ENCODE data around the gene TECPR1.

TECPR1 gene

DNA sequence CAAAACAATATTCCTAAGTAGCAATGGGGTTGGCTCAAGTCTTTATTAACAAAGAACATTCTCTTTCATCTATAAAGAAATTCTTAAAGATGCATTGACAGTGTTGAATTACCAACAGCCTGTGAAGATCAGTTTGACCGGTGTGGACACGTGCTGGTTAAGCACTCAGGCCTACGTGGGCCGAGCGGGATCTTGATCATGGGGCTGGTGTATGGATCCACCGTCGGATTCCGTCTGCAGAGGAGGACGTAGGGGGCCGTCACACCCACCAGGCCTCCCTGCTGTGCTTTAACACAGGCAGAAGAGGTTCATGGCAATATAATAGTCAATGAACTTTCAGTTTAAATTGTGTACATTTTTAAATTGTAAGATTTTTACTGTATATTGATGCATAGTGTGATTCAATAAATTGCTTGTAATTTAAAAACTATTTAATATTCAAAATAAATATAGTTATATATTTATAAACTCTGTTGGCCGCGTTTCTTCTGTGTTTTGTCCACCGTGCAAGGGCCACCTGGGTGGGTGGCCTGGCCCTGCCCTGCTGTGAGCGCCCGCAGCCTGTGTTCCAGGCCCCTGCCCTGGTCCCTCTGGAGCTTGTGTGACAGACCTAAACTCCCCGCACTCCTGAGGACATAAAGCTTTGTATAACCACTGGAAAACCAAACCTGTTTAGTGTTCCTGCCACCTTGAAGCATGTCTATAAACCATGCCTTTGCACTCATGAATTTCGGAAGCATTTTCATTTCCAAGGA is 42.7 kb downstream of the TECPR1 start:
- DNase-seq, result no peak

DNA sequence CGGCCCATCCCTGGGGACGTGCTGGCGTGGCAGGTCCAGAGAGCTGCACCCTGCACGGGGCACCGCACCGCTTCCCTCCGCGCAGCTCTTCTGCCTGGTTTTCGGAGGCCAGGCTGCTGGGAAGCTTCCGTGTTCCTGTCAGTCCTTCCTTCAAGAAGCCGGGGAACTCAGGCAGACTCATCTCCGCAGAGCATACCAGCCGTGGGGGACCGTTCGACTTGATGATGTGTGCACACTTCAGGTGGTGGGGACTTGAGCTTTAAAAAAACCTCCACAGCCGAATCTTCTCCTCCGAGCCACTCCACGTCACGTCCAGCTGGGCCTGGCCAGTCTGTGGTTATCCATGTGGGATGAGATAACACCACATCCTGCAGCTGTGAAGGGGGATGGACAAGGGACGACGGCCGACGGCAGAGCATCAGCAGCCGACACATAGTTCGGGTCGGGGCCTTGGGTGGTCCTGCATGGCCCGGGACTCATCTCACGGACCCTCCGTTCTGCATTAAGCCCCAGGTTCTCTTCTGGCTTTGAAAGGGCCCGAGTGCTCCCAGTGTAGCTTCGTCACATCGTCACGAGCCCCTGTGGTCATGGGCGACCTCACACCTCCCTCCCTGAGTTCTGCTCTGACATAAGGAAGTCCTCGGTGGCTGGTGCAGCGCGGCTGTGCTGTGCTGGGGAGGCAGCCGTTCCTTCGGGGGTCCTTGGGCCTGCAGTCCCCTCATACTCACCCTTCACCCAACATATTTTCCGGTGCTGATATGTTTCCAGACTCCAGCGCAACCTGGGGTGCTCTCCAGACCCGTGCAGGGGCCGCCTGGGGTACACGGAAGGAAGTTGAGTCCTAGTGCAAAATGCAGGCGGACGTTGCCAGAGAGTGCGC is 45.3 kb downstream of the TECPR1 start:
- no peak for DNase-seq

DNA sequence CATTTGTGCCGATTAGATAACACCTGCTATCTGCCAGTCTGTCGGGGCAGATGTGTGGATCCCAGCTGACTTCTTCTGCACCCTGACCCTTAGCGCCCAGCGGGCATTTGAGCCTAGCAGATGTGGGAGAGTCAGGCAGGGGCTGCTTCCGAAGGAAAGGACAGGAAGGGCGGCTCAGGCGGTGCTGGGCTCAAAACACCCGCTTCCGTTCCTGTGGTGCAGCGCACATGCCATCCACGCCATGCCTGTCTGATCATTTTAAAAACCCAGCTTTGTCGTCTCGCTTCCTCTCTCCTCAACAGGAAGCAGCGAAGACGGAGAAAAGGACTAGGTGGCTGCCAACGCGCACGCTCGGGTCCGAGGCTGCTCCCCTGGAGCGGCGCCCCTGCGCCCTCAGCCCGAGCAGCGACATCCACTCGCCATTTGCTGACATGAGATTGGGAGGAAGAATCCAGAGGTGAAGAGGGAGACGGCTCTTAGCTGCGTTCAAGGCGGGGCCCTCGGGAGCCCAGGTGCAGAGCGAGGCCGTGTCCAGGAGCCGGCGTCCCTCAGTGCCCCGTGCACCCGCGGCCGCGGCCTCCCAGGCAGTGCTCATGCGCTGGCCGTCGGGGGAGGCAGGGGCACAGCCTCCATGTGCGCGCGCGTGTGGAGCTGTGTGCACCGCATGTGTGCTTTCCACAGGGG is 46.7 kb downstream of the TECPR1 start:
- no peak for DNase-seq

DNA sequence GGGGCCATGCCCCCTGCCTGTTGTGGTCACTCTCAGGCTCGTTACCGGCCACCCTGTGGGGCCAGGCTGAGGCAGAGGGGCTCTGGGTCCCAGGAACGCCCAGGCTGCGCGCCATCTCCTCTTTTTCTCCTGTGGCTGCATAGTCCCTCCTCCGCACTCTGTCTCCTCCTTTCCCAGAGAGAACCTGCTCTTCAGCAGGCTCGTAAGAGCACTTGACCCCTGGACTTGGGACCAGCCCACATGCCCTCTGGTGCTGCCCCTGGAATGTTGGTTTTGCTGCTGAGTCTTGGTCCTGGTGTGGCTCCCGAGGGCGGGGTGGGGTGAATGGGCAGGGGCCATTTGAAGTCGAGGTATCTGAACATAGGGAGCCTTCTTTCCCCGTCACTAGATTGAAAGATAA is 47.4 kb downstream of the TECPR1 start:
- DNase-seq, result no peak

DNA sequence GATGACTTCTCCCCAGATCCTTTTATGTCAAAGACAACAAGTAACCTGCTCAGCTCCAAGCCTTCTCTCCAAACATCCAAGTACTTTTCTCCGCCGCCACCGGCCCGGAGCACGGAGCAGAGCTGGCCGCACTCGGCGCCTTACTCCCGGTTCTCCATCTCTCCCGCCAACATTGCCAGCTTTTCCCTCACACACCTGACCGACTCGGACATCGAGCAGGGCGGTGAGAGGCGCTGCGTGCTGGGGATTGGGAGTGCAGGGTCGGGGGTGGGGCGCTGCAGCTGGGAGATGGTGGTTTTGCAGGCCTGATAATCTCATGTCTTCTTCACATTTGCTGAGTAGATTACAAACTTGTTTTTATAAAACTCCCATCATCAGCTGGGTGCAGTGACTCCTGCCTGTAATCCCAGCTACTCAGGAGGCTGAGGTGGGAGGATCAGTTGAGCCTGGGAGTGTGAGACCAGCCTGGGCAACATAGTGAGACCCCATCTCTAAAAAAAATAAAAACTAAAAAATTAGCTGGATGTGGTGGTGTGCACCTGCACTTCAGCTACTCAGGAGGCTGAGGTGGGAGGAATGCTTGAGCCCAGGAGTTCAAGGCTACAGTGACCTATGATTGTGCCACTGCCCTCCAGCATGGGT is 47.9 kb downstream of the TECPR1 start:
- no peak for DNase-seq

DNA sequence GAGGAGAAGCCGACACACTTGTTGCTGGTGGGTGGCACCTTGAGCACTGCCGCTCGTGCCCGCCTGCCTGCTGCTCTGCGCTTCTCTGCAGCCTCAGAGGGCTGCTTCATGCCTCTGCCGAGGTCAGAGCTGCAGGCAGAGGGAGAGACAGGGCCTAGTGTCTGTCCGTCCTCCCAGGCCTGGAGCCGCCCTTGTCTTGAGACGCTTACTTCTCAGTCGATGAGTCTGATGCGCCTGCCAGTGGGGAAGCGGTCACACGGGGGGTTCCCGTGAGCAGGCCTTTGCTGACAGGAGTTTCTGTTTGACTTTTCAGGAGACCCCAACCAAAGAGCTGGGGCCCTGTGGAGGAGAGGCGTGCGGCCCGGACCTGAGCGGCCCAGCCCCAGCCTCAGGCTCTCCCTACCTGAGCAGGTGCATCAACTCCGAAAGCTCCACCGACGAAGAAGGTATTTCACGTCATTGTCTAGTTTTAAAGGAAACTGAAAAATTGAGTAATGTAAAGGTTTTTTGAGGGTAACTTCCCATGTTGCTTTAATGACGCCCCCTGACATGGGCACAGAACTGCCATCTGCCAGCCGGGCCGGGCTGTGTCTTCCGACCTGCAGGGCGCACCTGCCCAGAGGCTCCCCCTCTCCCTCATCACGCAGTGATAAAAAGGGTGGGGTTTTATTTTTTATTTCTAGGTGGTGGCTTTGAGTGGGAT is 48.6 kb downstream of the TECPR1 start:
- no peak for DNase-seq

DNA sequence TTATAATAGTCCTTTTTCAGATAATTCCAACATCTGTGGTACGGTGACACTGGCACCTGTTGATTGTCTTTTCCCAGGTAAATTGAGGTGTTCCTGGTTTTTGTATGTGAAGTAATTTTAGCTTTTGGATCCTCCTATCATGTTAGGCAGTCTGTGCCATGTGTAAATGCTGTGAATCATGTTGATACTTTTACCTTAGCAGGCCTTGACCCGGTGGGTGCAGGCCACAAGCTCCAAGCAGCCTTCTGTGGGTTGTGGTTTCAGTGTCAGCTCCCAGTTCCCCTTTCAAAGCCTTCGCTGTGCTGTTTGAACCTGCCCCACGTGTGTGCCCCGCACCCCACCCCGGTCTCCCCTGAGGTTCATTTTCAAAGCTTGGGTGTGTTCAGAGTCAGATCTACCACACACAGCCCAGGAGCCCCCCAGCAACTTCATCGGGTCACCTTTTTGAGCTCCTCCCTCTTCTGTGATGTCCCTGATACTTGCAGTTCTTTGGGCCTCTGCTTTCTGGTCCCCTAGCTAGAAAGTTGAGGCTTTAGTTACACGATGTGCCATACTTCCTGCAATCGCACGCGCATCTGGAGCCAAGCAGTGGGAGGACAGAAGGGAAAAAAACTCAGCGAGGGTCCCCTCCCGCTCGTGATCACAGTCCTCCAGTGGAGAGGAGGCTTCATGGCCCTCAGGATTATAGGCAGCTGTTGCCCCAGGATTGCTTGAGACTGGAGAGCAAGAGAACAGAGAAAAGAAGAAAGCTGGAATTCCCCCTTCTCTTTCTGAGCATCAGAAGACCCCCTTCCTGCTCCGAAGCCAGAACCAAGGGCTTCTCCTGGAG is 49.5 kb downstream of the TECPR1 start:
- DNase-seq, result peak; percentile 79

DNA sequence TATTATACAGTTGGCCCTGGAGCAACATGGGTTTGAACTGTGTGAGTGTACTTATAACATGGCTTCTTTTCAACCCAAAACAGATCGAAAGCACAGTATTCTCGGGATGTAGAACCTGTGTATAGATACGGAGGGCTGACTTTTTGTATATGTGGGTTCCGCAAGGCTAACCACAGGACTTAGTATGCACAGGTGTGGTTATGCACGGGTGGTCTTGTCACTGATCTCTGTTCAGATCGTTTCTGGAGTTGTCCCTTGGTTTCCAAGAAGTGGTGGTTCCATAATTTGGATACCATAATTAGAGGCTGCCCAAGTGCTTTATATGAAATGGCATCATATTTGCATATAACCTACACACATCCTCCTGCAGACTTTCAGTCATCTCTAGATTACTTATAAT is 51.7 kb downstream of the TECPR1 start:
- DNase-seq, result peak; percentile 17

DNA sequence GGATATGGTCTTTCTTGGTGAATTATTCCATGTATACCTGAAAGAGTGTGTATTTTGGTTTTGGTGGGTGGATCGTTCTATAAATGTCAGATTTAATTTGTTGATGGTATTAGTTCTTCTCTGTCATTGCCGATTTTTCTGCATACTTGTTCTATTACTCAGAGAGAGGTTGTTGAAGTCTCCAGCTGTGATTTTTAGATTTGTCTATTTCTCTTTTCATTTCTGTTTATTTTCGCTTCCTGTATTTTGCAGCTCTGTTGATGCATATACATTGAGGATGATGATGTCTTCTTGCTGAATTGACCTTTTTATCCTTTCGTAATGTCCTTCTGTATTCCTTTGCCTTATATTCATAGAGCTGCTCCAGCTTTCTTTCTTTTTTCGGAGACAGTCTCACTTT is 52.9 kb downstream of the TECPR1 start:
- DNase-seq, result no peak

DNA sequence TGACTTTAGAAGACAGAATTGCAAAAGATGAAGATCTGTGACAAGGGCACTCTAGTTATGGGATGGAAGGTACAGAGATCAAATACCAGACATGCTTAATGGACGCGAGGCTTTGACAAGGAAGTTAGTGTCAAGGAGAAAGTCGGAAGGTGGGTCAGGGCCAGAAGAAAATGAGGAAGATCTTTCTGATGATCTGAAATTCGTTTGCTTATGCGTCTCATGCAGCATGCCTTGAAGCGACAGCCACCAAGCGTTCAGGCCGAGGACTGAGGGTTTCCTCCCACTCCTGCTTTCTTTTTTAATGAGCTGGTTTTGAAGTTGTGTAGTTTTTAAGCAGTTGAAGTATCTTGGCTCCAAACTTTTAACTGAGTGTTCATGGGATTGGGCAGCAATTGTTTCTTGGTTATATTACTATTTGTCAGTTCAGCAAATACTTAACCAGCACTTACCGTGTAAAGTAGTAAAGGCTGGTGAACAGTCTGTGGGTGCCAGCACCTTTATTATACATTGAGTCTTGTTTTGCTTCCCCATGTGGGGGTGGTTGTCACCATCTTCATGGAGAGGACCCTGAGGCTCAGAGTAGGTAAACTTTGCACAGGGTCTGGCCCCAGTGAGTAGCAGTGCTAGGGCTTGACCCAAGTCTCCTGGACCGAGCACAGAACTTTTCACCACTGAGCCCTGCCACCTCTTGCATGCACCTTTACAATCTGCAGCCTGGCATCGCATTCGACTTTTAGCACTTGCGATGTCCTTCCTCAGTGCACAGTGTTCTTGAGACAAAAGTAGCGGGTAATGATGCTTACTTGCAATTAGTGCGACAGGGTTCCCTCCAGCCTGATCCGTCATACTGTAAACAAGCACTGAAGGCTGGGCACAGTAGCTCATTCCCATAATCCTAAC is 55.1 kb downstream of the TECPR1 start:
- no peak for DNase-seq

DNA sequence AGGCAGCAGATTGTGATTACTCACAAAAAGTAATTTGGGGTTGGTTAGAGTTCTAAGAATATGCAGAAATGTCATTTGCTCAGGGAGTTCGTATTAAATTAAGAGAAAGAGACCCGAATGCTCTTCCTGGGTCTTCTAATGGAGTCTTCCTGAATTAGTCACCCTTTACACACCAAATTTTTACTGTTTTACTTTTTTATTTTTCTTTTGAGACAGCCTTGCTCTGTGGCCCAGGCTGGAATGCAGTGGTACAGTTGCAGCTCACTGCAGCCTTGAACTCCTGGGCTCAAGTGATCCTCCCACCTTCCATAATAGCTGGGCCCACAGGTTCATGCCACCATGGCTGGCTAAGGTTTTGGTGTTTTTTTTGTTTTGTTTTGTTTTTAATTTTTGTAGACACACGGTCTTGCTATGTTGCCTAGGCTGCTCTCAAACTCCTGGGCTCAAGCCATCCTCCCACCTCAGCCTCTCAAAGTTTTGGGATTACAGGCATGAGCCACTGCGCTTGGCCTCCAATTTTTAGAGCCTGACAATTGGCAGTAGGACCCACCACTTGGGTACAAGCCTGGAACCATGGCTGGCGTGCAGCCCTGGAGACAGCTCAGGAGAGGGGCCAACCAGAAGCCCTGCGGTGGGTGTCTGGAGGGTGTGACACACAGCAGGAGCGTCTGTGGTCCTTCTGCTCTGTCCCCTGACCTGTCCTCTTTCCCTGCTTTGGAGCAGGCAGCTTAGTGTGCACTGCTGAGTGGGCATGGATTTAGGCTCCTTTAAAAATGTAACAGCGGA is 57.2 kb downstream of the TECPR1 start:
- DNase-seq, result no peak

DNA sequence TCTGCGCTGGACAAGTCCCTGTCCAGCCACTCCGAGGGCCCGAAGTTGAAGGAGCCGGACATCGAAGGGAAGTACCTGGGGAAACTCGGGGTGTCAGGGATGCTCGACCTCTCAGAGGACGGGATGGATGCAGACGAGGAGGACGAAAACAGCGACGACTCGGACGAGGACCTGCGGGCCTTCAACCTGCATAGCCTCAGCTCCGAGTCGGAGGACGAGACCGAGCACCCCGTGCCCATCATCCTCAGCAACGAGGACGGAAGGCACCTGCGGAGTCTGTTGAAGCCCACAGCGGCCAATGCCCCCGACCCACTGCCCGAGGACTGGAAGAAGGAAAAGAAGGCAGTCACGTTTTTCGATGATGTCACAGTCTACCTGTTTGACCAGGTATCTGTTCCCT is 57.8 kb downstream of the TECPR1 start:
- DNase-seq, result no peak

DNA sequence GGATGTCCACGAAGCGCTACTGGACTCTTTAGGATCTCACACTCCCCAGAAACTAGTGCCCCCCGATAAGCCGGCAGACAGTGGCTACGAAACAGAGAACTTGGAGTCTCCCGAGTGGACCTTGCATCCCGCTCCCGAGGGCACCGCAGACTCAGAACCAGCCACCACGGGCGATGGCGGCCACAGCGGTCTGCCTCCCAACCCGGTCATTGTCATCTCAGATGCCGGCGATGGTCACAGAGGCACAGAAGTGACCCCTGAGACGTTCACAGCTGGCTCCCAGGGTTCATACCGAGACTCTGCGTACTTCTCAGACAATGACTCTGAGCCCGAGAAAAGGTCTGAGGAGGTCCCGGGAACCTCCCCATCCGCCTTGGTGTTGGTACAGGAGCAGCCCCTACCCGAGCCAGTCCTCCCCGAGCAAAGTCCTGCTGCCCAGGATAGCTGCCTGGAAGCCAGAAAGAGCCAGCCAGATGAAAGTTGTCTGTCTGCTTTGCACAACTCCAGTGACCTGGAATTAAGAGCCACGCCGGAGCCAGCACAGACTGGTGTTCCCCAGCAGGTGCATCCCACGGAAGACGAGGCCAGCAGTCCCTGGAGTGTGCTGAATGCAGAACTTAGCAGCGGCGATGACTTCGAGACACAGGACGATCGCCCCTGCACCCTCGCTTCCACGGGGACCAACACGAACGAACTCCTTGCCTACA is 58.4 kb downstream of the TECPR1 start:
- no peak for DNase-seq

DNA sequence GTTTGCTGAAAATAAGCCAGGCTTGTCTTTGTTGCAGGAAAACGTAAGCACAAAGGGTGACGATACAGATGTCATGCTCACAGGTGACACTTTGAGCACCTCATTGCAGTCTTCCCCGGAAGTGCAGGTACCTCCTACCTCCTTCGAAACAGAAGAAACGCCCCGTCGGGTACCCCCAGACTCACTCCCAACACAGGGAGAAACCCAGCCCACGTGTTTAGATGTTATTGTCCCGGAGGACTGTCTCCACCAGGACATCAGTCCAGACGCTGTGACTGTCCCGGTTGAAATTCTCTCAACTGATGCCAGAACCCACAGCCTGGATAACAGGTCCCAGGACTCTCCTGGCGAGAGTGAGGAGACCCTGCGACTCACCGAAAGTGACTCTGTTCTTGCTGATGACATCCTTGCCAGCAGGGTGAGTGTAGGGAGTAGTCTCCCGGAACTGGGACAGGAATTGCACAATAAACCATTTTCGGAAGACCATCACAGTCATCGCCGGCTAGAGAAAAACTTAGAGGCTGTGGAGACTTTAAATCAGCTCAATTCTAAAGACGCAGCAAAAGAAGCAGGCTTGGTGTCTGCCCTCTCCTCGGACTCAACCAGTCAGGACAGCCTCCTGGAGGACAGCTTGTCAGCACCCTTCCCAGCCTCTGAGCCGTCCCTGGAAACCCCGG is 59.1 kb downstream of the TECPR1 start:
- DNase-seq, result no peak

DNA sequence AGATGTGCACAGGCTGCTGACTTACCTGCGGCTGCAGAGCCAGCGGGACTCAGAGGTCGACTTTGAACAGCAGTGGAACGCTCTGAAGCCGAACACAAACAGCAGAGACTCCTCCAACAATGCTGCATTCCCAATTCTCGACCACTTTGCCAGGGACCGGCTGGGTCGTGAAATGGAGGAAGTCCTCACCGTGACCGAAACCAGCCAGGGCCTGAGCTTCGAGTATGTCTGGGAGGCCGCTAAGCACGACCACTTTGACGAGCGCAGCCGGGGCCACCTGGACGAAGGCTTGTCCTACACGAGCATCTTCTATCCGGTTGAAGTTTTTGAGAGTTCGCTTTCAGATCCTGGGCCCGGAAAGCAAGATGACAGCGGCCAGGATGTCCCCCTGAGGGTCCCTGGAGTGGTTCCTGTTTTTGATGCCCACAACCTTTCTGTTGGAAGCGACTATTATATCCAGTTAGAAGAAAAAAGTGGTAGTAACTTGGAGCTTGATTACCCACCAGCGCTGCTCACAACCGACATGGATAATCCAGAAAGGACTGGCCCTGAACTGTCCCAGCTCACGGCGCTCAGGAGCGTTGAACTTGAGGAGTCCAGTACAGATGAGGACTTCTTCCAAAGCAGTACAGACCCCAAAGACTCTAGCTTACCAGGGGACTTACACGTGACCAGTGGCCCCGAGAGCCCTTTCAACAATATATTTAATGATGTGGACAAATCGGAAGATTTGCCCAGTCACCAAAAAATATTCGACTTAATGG is 60.2 kb downstream of the TECPR1 start:
- no peak for DNase-seq

DNA sequence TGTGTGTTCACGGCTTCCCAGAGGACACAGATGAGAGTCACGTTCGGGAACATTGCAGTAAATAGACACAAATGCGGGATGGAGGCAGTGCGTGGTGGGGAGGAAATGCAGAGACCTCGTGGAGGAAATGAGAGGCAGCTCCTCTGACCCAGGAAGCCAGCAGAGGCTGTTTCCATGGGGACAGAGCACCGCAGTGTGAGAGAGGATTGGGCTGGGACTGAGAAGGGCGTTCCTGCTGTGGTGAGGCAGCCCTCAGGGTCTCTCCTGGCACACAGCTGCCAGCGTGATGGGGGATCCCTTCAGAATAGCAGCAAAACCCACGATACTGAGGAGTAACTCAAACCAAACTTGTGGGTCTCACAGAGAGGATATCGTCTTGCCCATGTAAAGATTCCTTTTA is 62.5 kb downstream of the TECPR1 start:
- DNase-seq, result no peak

DNA sequence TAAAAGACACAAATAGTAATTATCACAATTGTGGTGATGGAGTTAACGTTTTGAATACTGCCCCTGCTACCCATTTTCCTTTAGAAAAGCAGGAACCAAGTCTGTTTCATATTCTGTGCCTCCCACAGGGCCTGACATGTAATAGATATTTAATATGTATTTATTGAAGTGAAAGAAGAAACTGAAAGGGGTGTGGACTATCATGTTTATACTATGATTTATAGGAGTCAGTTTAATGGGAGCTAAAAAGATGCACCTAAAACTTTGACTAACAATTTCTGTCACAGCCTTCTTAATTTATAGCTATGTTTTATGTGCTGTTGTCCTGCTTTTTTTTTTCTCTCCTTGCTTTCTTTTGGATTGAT is 64.9 kb downstream of the TECPR1 start:
- no peak for DNase-seq

All from CD4-positive, alpha-beta T cell treated with Interferon gamma for 1 hour (primary cell).